ENCODE data around the gene ETV4.

ETV4 gene

GRCh38 chr17:43547189-43547550 lies 1.0 kb upstream of the ETV4 start:
- intact Hi-C loops (cut with DNase I), result no loop called here
- no peak for DNase-seq

DNA sequence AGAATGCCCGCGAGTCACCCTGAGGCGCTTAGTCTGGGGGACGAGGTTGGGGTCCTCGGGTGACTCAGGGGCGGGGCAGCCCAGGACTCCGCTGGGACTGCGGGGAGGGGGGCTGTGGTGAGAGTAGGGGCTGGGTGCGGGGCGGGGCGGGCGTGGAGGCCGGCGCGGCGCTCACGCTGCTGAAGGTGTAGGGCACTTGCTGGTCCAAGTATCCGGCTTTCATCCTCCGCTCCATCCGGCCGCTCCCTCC lies 832 bp downstream of the ETV4 start:
- intact Hi-C loops (cut with DNase I), result no loop called here
- DNase-seq, result peak in 1 of 10 donors; percentile 84

- intact Hi-C loops (cut with DNase I), result no loop called here
- peak in 1 of 10 donors; percentile 67 for DNase-seq
Observed at GRCh38 chr17:43543771-43544575, 2.2 kb downstream of the ETV4 start.

DNA sequence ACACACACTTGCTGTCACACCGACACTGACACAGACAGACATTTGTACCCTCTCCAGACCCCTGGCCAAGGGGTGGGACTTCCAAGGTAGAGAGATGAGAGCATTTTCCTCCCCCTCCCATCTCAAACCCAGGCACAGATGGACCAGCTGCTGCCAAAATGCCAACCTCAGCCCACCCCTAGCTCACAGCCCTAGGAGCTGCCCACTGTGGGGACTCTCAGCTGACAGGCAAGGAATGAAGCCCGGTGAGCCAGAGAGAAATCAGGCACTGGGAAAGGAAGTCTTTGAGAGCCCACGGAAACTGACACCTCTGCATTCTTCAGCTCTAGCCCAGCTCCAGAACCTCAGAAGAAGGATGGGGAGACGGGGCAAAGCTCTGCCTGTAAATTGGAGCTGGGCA lies 2.8 kb downstream of the ETV4 start:
- intact Hi-C loops (cut with DNase I), result no loop called here
- DNase-seq, result peak in 1 of 10 donors; percentile 43

DNA sequence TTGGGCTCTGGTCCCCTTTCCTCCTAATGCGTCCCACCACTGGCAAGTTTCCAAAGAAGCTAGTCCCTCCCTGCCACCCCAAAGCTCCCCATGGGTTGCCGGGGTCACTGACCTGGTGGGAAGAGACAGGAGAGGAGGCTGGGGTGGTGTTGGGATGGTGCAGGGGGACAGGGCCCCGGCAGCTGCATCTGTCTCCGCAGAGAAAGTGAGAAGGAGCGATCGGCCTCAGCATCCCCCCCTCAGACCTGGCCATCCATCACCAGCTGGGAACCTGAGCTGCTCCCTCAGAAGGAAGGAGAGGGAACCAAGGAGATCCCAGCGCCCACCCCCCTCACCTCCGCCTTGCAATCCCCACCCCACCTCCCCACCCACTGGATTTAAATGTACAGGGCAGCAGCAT lies 3.3 kb downstream of the ETV4 start:
- DNase-seq, result peak in 1 of 10 donors; percentile 53
- intact Hi-C loops (cut with DNase I), result no loop called here

DNA sequence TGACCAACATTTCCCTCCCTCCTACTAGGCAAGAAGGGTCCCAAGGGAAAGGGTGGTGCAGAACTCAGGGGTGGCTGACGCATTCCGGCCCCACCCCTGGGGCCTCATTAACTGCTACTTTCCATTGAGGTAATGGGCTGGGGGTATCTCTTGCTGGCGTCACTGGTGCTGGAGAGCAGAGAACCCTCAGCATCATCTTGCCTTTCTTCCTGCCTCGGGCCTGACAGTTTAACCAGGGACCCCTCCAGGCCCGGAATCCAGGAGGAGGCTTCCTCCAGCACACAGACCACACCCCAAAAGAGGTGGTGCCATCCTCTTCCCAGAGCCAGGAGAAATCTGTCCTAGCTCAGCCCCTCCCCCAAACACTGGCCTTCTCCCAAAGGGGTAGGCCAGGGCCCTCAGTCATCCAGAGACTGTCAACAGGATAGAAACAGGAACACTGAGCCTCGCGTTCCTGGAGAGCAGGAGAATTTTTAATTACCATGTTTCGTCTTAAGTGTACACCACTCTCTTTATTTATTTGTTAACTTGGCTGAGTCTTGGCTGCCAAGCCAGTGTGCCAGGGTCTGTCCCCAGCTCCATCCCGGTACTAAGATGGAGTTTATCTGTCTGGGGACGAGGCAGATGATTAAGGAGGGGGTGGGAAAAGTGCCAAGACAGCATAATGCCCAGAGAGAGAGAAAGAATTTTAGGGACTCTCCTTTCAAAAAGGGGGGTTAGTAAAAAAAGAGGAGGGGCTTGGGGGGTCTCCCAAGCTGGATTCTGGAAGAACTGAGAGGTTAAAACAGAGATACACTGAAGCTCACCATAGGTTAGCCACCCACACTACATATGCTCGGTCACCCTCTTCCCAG lies 5.1 kb downstream of the ETV4 start:
- peak in 2 of 10 donors; percentile 14 to 54 for DNase-seq
- intact Hi-C loops (cut with DNase I), result no loop called here

GRCh38 chr17:43536236-43536992 lies 9.7 kb downstream of the ETV4 start:
- intact Hi-C loops (cut with DNase I), result no loop called here
- DNase-seq, result peak in 1 of 10 donors; percentile 33

GRCh38 chr17:43534909-43535308 lies 11.2 kb downstream of the ETV4 start:
- no peak for DNase-seq
- intact Hi-C loops (cut with DNase I), result no loop called here

GRCh38 chr17:43533699-43534098 lies 12.4 kb downstream of the ETV4 start:
- intact Hi-C loops (cut with DNase I), result no loop called here
- DNase-seq, result peak in 1 of 10 donors; percentile 61

DNA sequence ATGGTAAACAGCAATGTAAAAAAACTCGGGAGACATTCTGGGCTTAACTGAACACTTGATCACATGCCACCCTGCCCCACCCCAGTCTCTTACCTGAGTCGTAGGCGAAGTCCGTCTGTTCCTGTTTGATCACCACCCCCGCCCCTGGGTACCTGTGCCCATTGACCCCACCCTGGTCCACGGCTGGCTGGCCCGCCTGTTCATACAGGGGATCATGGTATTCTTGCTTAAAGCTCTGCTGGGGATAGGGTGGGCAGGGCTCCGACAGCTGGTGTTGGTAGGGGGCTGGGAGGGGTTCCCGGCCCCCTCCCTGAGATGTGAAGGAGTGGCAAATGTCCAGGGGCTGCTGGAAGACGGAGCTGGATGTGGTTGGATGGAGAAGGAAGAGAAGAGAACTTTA lies 13.6 kb downstream of the ETV4 start:
- no peak for DNase-seq
- intact Hi-C loops (cut with DNase I), result no loop called here

GRCh38 chr17:43531955-43532354 lies 14.2 kb downstream of the ETV4 start:
- intact Hi-C loops (cut with DNase I), result no loop called here
- DNase-seq, result no peak

DNA sequence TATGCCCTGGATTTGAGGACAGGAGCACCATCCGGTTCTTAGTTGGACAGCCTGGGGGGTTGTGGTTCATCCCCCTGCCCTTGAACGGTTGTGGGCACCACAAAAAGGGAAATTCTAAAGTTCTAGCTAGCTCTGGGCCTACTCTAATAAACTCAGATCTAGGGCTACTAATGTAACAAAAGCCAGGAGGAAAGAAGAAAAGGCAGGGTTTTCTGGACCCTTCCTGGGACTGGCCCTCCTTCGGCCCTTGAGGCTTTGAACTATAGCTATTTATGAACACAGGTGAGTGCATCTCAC lies 15.1 kb downstream of the ETV4 start:
- intact Hi-C loops (cut with DNase I), result no loop called here
- no peak for DNase-seq

GRCh38 chr17:43530288-43531081 lies 15.7 kb downstream of the ETV4 start:
- no peak for DNase-seq
- intact Hi-C loops (cut with DNase I), result no loop called here

DNA sequence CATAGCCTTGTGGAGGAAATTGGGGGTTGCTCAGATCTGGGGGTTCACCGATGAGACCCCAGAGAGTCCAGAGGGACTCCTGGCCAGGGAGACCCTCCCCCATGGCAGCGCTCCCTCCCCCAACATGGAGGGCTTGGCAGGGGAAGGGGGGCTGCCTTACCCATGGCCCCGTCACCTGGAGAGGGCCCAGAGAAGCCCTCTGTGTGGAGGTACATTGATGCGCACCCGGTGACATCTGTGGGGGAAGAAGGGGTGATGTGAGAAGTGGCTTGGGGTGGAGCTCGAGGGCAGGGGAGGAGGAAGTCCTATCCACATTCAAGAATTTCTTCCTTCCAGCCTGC lies 16.2 kb downstream of the ETV4 start:
- intact Hi-C loops (cut with DNase I), result no loop called here
- DNase-seq, result no peak

GRCh38 chr17:43528988-43529814 lies 16.9 kb downstream of the ETV4 start:
- intact Hi-C loops (cut with DNase I), result no loop called here
- no peak for DNase-seq

GRCh38 chr17:43528319-43528987 lies 17.7 kb downstream of the ETV4 start:
- peak in 3 of 10 donors; percentile 42 to 87 (median 46) for DNase-seq

DNA sequence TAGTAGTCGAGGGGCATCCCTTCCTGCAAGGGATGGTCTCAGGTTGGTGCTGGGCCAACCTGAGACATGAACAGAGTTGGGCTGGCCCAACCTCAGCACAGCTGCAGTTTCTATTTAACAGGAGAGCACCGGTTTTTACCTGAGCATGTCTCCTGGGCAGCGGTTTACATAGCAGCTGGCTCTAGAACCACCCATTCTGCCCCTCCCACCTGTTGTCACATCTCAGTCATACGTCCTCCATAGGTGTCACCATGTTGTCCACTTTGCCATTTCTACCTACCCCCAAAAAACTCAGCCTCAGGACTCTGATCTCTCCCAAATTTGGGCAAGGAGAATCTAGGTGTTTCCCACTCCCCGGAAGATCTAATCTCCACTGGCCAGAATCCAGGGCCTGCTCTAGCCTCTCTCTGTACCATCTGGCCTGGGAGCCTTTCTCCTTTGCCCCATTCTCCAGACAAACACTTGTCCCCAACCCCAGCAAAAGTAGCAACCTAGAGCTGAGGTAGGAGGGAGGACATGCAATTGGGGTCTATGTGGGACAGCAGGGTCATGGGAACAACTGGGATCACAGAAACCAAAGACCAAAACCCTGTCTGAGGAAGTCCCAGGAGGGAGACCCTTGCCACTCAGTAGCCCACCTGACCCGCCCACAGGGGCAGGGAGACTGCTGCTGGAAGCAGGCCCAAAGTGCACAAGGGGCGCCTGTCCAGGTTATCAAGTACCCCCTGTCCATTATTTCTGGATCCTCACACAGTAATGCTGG lies 19.1 kb downstream of the ETV4 start:
- no peak for DNase-seq
- intact Hi-C loops (cut with DNase I), result no loop called here

More at GRCh38 chr17:43528319-43528987, 17.7 kb downstream of the ETV4 start:
- intact Hi-C loops (cut with DNase I), result no loop called here

GRCh38 chr17:43524945-43525575 lies 21.1 kb downstream of the ETV4 start:
- intact Hi-C loops (cut with DNase I), result no loop called here
- DNase-seq, result no peak

All from posterior cingulate gyrus (tissue), 11 donors.